BE2C (cell line): Measurements from ENCODE around the gene RAMAC. TPM values are rescaled to one million over a fixed set of nuclear protein-coding genes. Genes with fewer than 3 reads are reported as not detected.
"Not testable (repeated sequence)": the region's sequence is repeated elsewhere in the genome, so short reads cannot be mapped to it uniquely, and the experiment has no call there.

Experiments
- DNase-seq: peaks from one replicate; pipeline ENCODE4 v3.0.0-alpha.2; 2020
- H3K27me3 ChIP-seq: fragments of 250-450 bp; sonication (Bioruptor Pico); 2 replicates; pipeline ENCODE4 v1.5.1; 2020; ENCODE audit warnings: mild to moderate bottlenecking
- H3K36me3 ChIP-seq: fragments of 250-450 bp; sonication (Bioruptor Pico); 2 replicates; pipeline ENCODE4 v1.5.1; 2020; ENCODE audit warnings: mild to moderate bottlenecking
- H3K4me1 ChIP-seq: fragments of 250-450 bp; sonication (Bioruptor Pico); 2 replicates; pipeline ENCODE4 v1.5.1; 2020
- H3K4me3 ChIP-seq: 2 replicates; pipeline ENCODE4 v1.5.1; 2011; ENCODE audit warnings: low read depth, low read length
- H3K9me3 ChIP-seq: fragments of 250-450 bp; sonication (Bioruptor Pico); 2 replicates; pipeline ENCODE4 v1.5.1; 2020
- CTCF ChIP-seq: IDR thresholded peaks from 2 replicates; pipeline ENCODE4 v1.5.1; 2012; ENCODE audit warnings: mild to moderate bottlenecking, low read depth, low read length
- polyA plus RNA-seq: library from polyadenylated mRNA; unstranded; fragments of >200 nt; gene quantifications from one replicate; pipeline ENCODE4 v1.2.1, GENCODE V29; 2012; ENCODE audit warnings: low read depth, missing spikeins; ENCODE audit not compliant: insufficient read length, insufficient read depth

The RAMAC gene
- polyA plus RNA-seq, result 67.6 TPM

GRCh38 chr15:82985688-82986441, at the start of gene RAMAC:
Gene RAMAC, plus strand, starts transcription at chr15:82986210. Its CDS starts 2,809 bp downstream, at chr15:82989019.
- Histone ChIP-seq H3K36me3 (peaks cover 18% of the 10 kb centered on the region), H3K4me1 (no peaks in the 10 kb centered on the region; the same call in 1 of the 2 replicates), H3K27me3 (no peaks in the 10 kb centered on the region), H3K9me3 (no peaks in the 10 kb centered on the region), H3K4me3 (peak within 1 kb of the TSS; percentile 78)
- DNase-seq, result peak; percentile 94
- TF ChIP-seq CTCF, result no peak

GRCh38 chr15:82936966-82937711, 48.9 kb upstream of the RAMAC start:
- H3K4me3 ChIP-seq, result no peak overlapping the region
- H3K4me1 ChIP-seq, result no peaks in the 10 kb centered on the region
- no peak for TF ChIP-seq CTCF
- no peaks in the 10 kb centered on the region for H3K27me3 ChIP-seq
- H3K9me3 ChIP-seq, result no peaks in the 10 kb centered on the region
- no peak for DNase-seq
- H3K36me3 ChIP-seq, result no peaks in the 10 kb centered on the region

GRCh38 chr15:82937712-82938058, 48.3 kb upstream of the RAMAC start:
- no peaks in the 10 kb centered on the region for H3K27me3 ChIP-seq
- no peak overlapping the region for H3K4me3 ChIP-seq
- H3K4me1 ChIP-seq, result no peaks in the 10 kb centered on the region
- H3K36me3 ChIP-seq, result no peaks in the 10 kb centered on the region
- DNase-seq, result no peak
- H3K9me3 ChIP-seq, result no peaks in the 10 kb centered on the region
- TF ChIP-seq CTCF, result no peak

GRCh38 chr15:82939678-82940077, 46.3 kb upstream of the RAMAC start:
- H3K27me3 ChIP-seq, H3K4me3 ChIP-seq, H3K36me3 ChIP-seq, H3K4me1 ChIP-seq, H3K9me3 ChIP-seq, DNase-seq: not testable (repeated sequence)

GRCh38 chr15:82942691-82943090, 43.3 kb upstream of the RAMAC start:
- Histone ChIP-seq H3K4me3 (no peak overlapping the region), H3K27me3 (no peaks in the 10 kb centered on the region), H3K36me3 (no peaks in the 10 kb centered on the region), H3K4me1 (no peaks in the 10 kb centered on the region), H3K9me3 (no peaks in the 10 kb centered on the region)
- no peak for DNase-seq
- no peak for TF ChIP-seq CTCF

GRCh38 chr15:82943176-82943575, 42.8 kb upstream of the RAMAC start:
- Histone ChIP-seq H3K4me3 (no peak overlapping the region), H3K9me3 (no peaks in the 10 kb centered on the region), H3K27me3 (no peaks in the 10 kb centered on the region), H3K4me1 (no peaks in the 10 kb centered on the region), H3K36me3 (no peaks in the 10 kb centered on the region)
- DNase-seq, result no peak
- no peak for TF ChIP-seq CTCF
